Measurements from ENCODE around the gene PTGES3. TPM values are rescaled to one million over a fixed set of nuclear protein-coding genes. Genes with fewer than 3 reads are reported as not detected.

PTGES3 gene
- total RNA-seq, 1 experiment from 2014 or later = 322 TPM

- Histone ChIP-seq H3K4me3 (peak overlapping the region; percentile 35; the same call in 1 of the 2 replicates), H3K4me1 (replicated peaks; ENCODE audit: insufficient read depth) (peaks cover 47% of the 10 kb centered on the region), H4K20me1 (ENCODE audit: insufficient read depth) (peaks cover 13% of the 10 kb centered on the region), H3K27me3 (ENCODE audit: insufficient read depth, low read depth) (no peaks in the 10 kb centered on the region), H3K9me3 (ENCODE audit: insufficient read depth, low read depth) (no peaks in the 10 kb centered on the region), H2AFZ (no peak overlapping the region), H3F3A (ENCODE audit: insufficient read depth, low read depth) (peaks cover 26% of the 10 kb centered on the region), H3K27ac (peak overlapping the region; percentile 31; the same call in 1 of the 2 replicates), H3K4me2 (peak overlapping the region; percentile 100), H3K79me2 (ENCODE audit: low read depth) (peaks cover 77% of the 10 kb centered on the region), H3K36me3 (ENCODE audit: low read depth) (no peaks in the 10 kb centered on the region; the same call in 1 of the 2 replicates), H3K9me2 (ENCODE audit: insufficient read depth) (no peaks in the 10 kb centered on the region)
- BruUV-seq (replicated peaks) = no TSS peak
- intact Hi-C loops (cut with micrococcal nuclease; ENCODE audit: unreplicated experiment) = loop anchor here (10.0 kb wide), 2 partner anchors 373 to 437 kb away; partner anchors contain the start of gene ZBTB39
- CTCF ChIA-PET = no interaction called here
- no peak for TF ChIP-seq EZH2 (IDR thresholded peaks at IDR 0.05; ENCODE audit: low read depth)
- TF ChIP-seq CTCF (conservative IDR thresholded peaks at IDR 0.05) = no peak
- POLR2A ChIA-PET (ENCODE audit: unreplicated experiment) = interaction anchor here (0.8 kb wide), 1 partner anchor 109 kb away, joined by 4 read pairs; no protein-coding TSS in a partner anchor
- peak; percentile 62 to 77 for DNase-seq
These were observed 56.0 kb downstream of the PTGES3 start for GRCh38 chr12:56631790-56632700.

GRCh38 chr12:56630180-56630632, 57.9 kb downstream of the PTGES3 start, which contains the start of gene BAZ2A:
Gene BAZ2A (minus strand): TSS chr12:56630326. CDS start chr12:56617530, 12,796 bp downstream.
- Histone ChIP-seq H3K4me3 (peak within 1 kb of the TSS; percentile 96), H3K9me2 (ENCODE audit: insufficient read depth) (no peaks in the 10 kb centered on the region), H3K36me3 (ENCODE audit: low read depth) (peaks cover 4% of the 10 kb centered on the region; the same call in 1 of the 2 replicates), H3K79me2 (ENCODE audit: low read depth) (peaks cover 85% of the 10 kb centered on the region), H3K27ac (peak within 1 kb of the TSS; percentile 35), H3K9me3 (ENCODE audit: insufficient read depth, low read depth) (no peaks in the 10 kb centered on the region), H4K20me1 (ENCODE audit: insufficient read depth) (peaks cover 27% of the 10 kb centered on the region), H3K4me1 (replicated peaks; ENCODE audit: insufficient read depth) (peaks cover 43% of the 10 kb centered on the region), H3F3A (ENCODE audit: insufficient read depth, low read depth) (peaks cover 20% of the 10 kb centered on the region; the same call in 1 of the 2 replicates), H2AFZ (peak within 1 kb of the TSS; percentile 93), H3K4me2 (peak within 1 kb of the TSS; percentile 97), H3K27me3 (ENCODE audit: insufficient read depth, low read depth) (no peaks in the 10 kb centered on the region)
- ChIA-PET POLR2A (ENCODE audit: unreplicated experiment) (interaction anchor here (0.6 kb wide), 1 partner anchor 813 kb away, joined by 7 read pairs; the partner anchor contains the start of gene SARNP), CTCF (interaction anchor here (0.8 kb wide), 1 partner anchor 704 kb away, joined by 4 read pairs; no protein-coding TSS in a partner anchor)
- DNase-seq = peak; percentile 61 to 75
- no TSS peak for BruUV-seq (replicated peaks)
- TF ChIP-seq EZH2 (IDR thresholded peaks at IDR 0.05; ENCODE audit: low read depth) (no peak), CTCF (conservative IDR thresholded peaks at IDR 0.05) (no peak)
- intact Hi-C loops (cut with micrococcal nuclease; ENCODE audit: unreplicated experiment) = loop anchor here (10.0 kb wide), 2 partner anchors 375 to 435 kb away; partner anchors contain the start of gene ZBTB39
